B cell (primary cell): Measurements from ENCODE around the gene ASTL. TPM values are rescaled to one million over a fixed set of nuclear protein-coding genes. Genes with fewer than 3 reads are reported as not detected.

Source experiments
- ATAC-seq: fragments of 200-7000 bp; cut with Tn5 transposase; one replicate; pipeline ENCODE4 v1.10.0; 2021; ENCODE audit warnings: low read depth, mild to moderate bottlenecking, moderate number of reproducible peaks, moderate library complexity
- CTCF ChIA-PET: fragments of 350-600 bp; sonication (Branson Sonifier 250); formaldehyde crosslinking; loops from one replicate; lab custom pipeline; 2021; ENCODE audit warnings: antibody characterized with exemption, inconsistent platforms; lab: Charles Lee
- POLR2A ChIA-PET: fragments of 350-600 bp; sonication (Branson Sonifier 250); formaldehyde crosslinking; loops from one replicate; lab custom pipeline; 2021; ENCODE audit warnings: antibody characterized with exemption; lab: Charles Lee
- DNase-seq: peaks from one replicate; pipeline ENCODE4 v3.0.0; 2013
- H2AFZ ChIP-seq: 2 replicates; pipeline ENCODE4 v1.6.1; 2012; ENCODE audit warnings: mild to moderate bottlenecking, low read depth, low read length; ENCODE audit not compliant: insufficient read depth, poor library complexity, severe bottlenecking
- H3K27ac ChIP-seq, 2 donors: 1 replicate in 1 of 2; 2 replicates in 1 of 2; pipeline ENCODE4 v1.5.1; 2012 to 2013; ENCODE audit warnings: low read length in 2 of 2, mild to moderate bottlenecking in 2 of 2, moderate library complexity in 1 of 2
- H3K27me3 ChIP-seq, 4 experiments: fragments of 200-600 bp in 1 of 4; sonication (generic) in 1 of 4; replicated peaks in 1 of 4; 1 replicate in 2 of 4; 2 replicates in 2 of 4; pipeline versions ENCODE4 v1.6.1 to v1.7.0; 2013 to 2016; ENCODE audit warnings: low read length in 3 of 4, mild to moderate bottlenecking in 2 of 4, mixed read lengths in 1 of 4, moderate library complexity in 1 of 4; ENCODE audit not compliant: insufficient read depth in 4 of 4, control insufficient read depth in 3 of 4; ENCODE audit errors: control extremely low read depth in 1 of 4
- H3K36me3 ChIP-seq, 2 experiments: replicated peaks in 1 of 2; 1 replicate in 1 of 2; 2 replicates in 1 of 2; pipeline versions ENCODE4 v1.6.1 to v1.7.1; 2013; ENCODE audit warnings: low read length in 1 of 2; ENCODE audit not compliant: insufficient read depth in 2 of 2, control insufficient read depth in 1 of 2; ENCODE audit errors: control extremely low read depth in 1 of 2, extremely low read depth in 1 of 2
- H3K4me1 ChIP-seq, 2 donors: fragments of 200-600 bp in 1 of 2; sonication (generic) in 1 of 2; 1 replicate in 1 of 2; 2 replicates in 1 of 2; pipeline versions ENCODE4 v1.5.1 to v1.6.1; 2013 to 2017; ENCODE audit warnings: low read length in 2 of 2; ENCODE audit not compliant: control insufficient read depth in 2 of 2, insufficient read depth in 2 of 2
- H3K4me2 ChIP-seq: replicated peaks from 2 replicates; pipeline ENCODE3; 2012; ENCODE audit warnings: mild to moderate bottlenecking, low read depth, low read length; ENCODE audit not compliant: poor library complexity, severe bottlenecking
- H3K4me3 ChIP-seq, 5 experiments: fragments of 200-600 bp in 1 of 5; sonication (generic) in 1 of 5; 1 replicate in 3 of 5; 2 replicates in 2 of 5; pipeline versions ENCODE4 v1.5.1 to v1.7.0; 2011 to 2016; ENCODE audit warnings: low read length in 4 of 5, mild to moderate bottlenecking in 4 of 5, low read depth in 2 of 5, control low read depth in 1 of 5, moderate library complexity in 1 of 5; ENCODE audit not compliant: insufficient read depth in 1 of 5; ENCODE audit errors: control extremely low read depth in 1 of 5, extremely low read depth in 1 of 5
- H3K79me2 ChIP-seq: fragments of 200-600 bp; sonication (generic); one replicate; pipeline ENCODE4 v1.6.0; 2016; ENCODE audit warnings: low read length; ENCODE audit not compliant: control insufficient read depth, insufficient read depth
- H3K9ac ChIP-seq: fragments of 200-600 bp; sonication (generic); 2 replicates; pipeline ENCODE4 v1.6.1; 2017; ENCODE audit warnings: mild to moderate bottlenecking, low read length, moderate library complexity
- H3K9me3 ChIP-seq, 3 donors: one replicate each; pipeline versions ENCODE4 v1.6.1 to v1.7.1; 2013; ENCODE audit warnings: low read length in 2 of 3; ENCODE audit not compliant: control insufficient read depth in 2 of 3, insufficient read depth in 1 of 3; ENCODE audit errors: control extremely low read depth in 1 of 3
- H4K20me1 ChIP-seq: 2 replicates; pipeline ENCODE4 v1.6.0; 2012; ENCODE audit warnings: mild to moderate bottlenecking, low read length; ENCODE audit not compliant: insufficient read depth, control insufficient read depth, poor library complexity, severe bottlenecking
- H3K27ac Mint-ChIP-seq: one replicate; pipeline ENCODE4 v1.8.0; 2021; ENCODE audit warnings: mixed read lengths
- H3K27me3 Mint-ChIP-seq: one replicate; pipeline ENCODE4 v1.8.0; 2021; ENCODE audit warnings: mixed read lengths
- H3K4me1 Mint-ChIP-seq: one replicate; pipeline ENCODE4 v1.8.0; 2021; ENCODE audit warnings: mixed read lengths
- H3K4me3 Mint-ChIP-seq: one replicate; pipeline ENCODE4 v1.8.0; 2021; ENCODE audit warnings: mixed read lengths
- H3K9me3 Mint-ChIP-seq: one replicate; pipeline ENCODE4 v1.8.0; 2022; ENCODE audit warnings: mixed read lengths; ENCODE audit not compliant: insufficient read depth
- CTCF ChIP-seq: fragments of 200-600 bp; IDR thresholded peaks from one replicate; pipeline ENCODE4 v1.8.0; 2022; ENCODE audit warnings: antibody characterized with exemption, mild to moderate bottlenecking
- EZH2 ChIP-seq: IDR thresholded peaks from 2 replicates; pipeline ENCODE4 v1.6.1; 2012; ENCODE audit warnings: borderline replicate concordance, low read depth, mild to moderate bottlenecking, moderate library complexity, low read length; ENCODE audit not compliant: insufficient read depth, poor library complexity, severe bottlenecking
- WGBS: methylation state at CpG from one replicate; pipeline ENCODE4 v1.1.5; 2013; ENCODE audit warnings: missing lambda C conversion rate; ENCODE audit not compliant: insufficient coverage; 5-methylcytosine and 5-hydroxymethylcytosine counted together
- intact Hi-C: fragments of 100-400 bp; cut with micrococcal nuclease; formaldehyde crosslinking; loops from one replicate; pipeline ENCODE4 v1.10.0; 2022
- polyA plus RNA-seq: library from polyadenylated mRNA; depleted of rRNA; stranded (reverse); fragments of >200 nt; gene quantifications from 2 replicates; pipeline ENCODE4 v1.2.3, GENCODE V29; 2012
- total RNA-seq, 2 donors: library from RNA; stranded (reverse); fragments of 120-200 nt in 1 of 2; gene quantifications; 1 replicate in 1 of 2; 2 replicates in 1 of 2; pipeline versions ENCODE4 v1.2.3 to v1.2.4, GENCODE V29; 2013 to 2022

The ASTL gene
- total and polyA plus RNA-seq, 2 donors (not counting 1 experiment from before 2014, with no cell fraction given) = 0.15 to 0.59 TPM

DNA sequence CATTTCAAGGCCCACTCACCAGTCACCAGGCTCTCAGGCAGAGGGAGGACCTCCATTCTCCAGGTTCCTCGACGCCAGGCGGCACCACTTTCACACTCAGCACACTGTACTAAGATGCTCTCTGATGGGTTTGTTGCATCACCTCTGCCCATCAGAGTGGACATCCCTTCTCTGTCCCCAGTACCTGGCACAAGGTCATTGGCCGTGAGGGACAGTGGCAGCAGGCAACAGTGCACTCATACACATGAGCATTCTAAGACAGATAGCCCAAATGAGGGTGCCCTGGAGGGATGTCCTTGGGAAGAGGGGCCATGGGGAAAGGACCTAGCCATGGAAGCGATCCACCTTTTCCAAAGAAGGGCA is 18.9 kb downstream of the ASTL start:
- no peaks in the 10 kb centered on the region for H4K20me1 ChIP-seq
- H3K27ac ChIP-seq = no peak overlapping the region
- TF ChIP-seq EZH2 = no peak
- TF ChIP-seq CTCF = no peak
- H3K4me3 Mint-ChIP-seq = peak overlapping the region; percentile 32
- ChIA-PET POLR2A (no interaction called here), CTCF (no interaction called here)
- 100% methylated on average over 4 of the region's 5 CpGs for WGBS
- H3K9me3 Mint-ChIP-seq = no peaks in the 10 kb centered on the region
- DNase-seq (no peak), ATAC-seq (no peak)
- peaks cover 0 to 51% (median 12%) of the 10 kb centered on the region in 4 experiments for H3K27me3 ChIP-seq
- H2AFZ ChIP-seq = no peak overlapping the region
- no peaks in the 10 kb centered on the region for H3K36me3 ChIP-seq
- H3K4me2 ChIP-seq = no peak overlapping the region
- intact Hi-C loops = no loop called here
- no peak overlapping the region for H3K27ac Mint-ChIP-seq
- H3K9ac ChIP-seq = no peak overlapping the region
- H3K4me1 Mint-ChIP-seq = peaks cover 26% of the 10 kb centered on the region
- H3K9me3 ChIP-seq = peaks cover 0 to 11% (median 0%) of the 10 kb centered on the region in 3 donors
- H3K4me1 ChIP-seq = peaks cover 18 to 22% of the 10 kb centered on the region in 2 donors
- no peaks in the 10 kb centered on the region for H3K79me2 ChIP-seq
- no peak overlapping the region for H3K4me3 ChIP-seq
- peaks cover 34% of the 10 kb centered on the region for H3K27me3 Mint-ChIP-seq

DNA sequence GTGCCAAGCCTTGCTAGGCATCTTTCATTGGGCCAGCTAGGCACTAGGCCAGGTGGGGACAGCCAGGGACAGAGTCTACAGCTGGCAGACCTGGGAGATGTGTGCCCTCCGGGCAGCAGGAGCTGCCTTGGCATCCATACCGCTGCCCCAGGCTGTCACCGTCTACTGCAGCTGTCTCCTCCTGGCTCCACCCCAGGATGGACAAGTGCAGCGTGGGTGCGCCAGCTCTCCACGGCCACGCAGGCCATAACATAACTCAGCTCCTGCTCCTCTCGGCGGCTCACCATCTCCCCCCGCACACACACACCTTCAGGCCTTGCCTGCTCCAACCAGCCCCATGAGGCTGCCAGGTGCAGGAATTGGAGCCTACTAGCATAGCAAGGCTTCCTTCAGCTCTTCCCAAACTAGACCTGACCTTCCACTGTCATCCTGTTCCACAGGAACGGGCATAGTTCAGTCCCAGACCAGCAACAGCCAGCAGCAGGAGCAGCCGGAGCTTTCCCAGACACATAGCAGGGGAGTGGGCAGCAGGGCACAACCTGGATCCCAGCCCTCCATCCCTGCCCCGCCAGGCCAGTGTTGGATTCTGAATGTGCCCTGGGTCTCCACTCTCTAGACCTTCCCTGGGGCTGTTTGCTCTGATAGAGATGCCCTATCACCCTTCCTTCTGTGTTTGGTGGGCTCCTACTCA is 19.5 kb downstream of the ASTL start:
- peak overlapping the region; percentile 47 for H3K4me3 Mint-ChIP-seq
- intact Hi-C loops = no loop called here
- ATAC-seq (no peak), DNase-seq (no peak)
- 96% methylated on average over 13 of the region's 13 CpGs for WGBS
- H3K27ac ChIP-seq = no peak overlapping the region
- H3K4me1 Mint-ChIP-seq = peaks cover 26% of the 10 kb centered on the region
- no peak overlapping the region for H3K9ac ChIP-seq
- no peak overlapping the region for H2AFZ ChIP-seq
- no peak for TF ChIP-seq CTCF
- no peak for TF ChIP-seq EZH2
- no peaks in the 10 kb centered on the region for H3K79me2 ChIP-seq
- H3K36me3 ChIP-seq = no peaks in the 10 kb centered on the region
- H3K4me3 ChIP-seq = no peak overlapping the region
- H3K9me3 Mint-ChIP-seq = no peaks in the 10 kb centered on the region
- H3K4me1 ChIP-seq = peaks cover 18 to 22% of the 10 kb centered on the region in 2 donors
- CTCF ChIA-PET = interaction anchor here (0.9 to 3.2 kb wide), 3 partner anchors 10 to 56 kb away, joined by 3 to 27 read pairs (median 3); no protein-coding TSS in a partner anchor
- H3K27ac Mint-ChIP-seq = no peak overlapping the region
- no peaks in the 10 kb centered on the region for H4K20me1 ChIP-seq
- no peak overlapping the region for H3K4me2 ChIP-seq
- peaks cover 0 to 51% (median 12%) of the 10 kb centered on the region in 4 experiments for H3K27me3 ChIP-seq
- peaks cover 0 to 11% (median 0%) of the 10 kb centered on the region in 3 donors for H3K9me3 ChIP-seq
- POLR2A ChIA-PET = no interaction called here
- peaks cover 34% of the 10 kb centered on the region for H3K27me3 Mint-ChIP-seq
